GM23338 (cell line): ENCODE results near the gene OVCA2. TPM values are rescaled to one million over a fixed set of nuclear protein-coding genes. Genes with fewer than 3 reads are reported as not detected.
A peak's percentile ranks its signal among the peaks of the same experiment; 100 is the strongest.

Experiments
- ATAC-seq: fragments of 200-7000 bp; cut with Tn5 transposase; 3 replicates; pipeline ENCODE4 v1.9.1; 2020
- DNase-seq: peaks from one replicate; pipeline ENCODE4 v3.0.0-alpha.2; 2015; ENCODE audit warnings: low spot score
- H2AFZ ChIP-seq: fragments of 200-600 bp; sonication (generic); 2 replicates; pipeline ENCODE4 v1.8.0; 2016; ENCODE audit warnings: antibody characterized with exemption, mild to moderate bottlenecking, moderate library complexity
- H3F3A ChIP-seq: fragments of 200-600 bp; sonication (generic); replicated peaks from 2 replicates; pipeline ENCODE4 v1.8.0; 2017; ENCODE audit warnings: antibody characterized with exemption, mixed run types, low read depth
- H3K27ac ChIP-seq: fragments of 200-600 bp; sonication (generic); 2 replicates; pipeline ENCODE4 v1.6.1; 2016; ENCODE audit warnings: low read depth
- H3K27me3 ChIP-seq: fragments of 200-600 bp; sonication (generic); 2 replicates; pipeline ENCODE4 v1.8.0; 2016; ENCODE audit warnings: mild to moderate bottlenecking, mixed run types, moderate library complexity; ENCODE audit not compliant: insufficient read depth
- H3K36me3 ChIP-seq: fragments of 200-600 bp; sonication (generic); 2 replicates; pipeline ENCODE4 v1.8.0; 2016; ENCODE audit warnings: mild to moderate bottlenecking; ENCODE audit not compliant: insufficient read depth
- H3K4me1 ChIP-seq: fragments of 200-600 bp; sonication (generic); 2 replicates; pipeline ENCODE4 v1.8.0; 2016; ENCODE audit warnings: mild to moderate bottlenecking, moderate library complexity; ENCODE audit not compliant: insufficient read depth
- H3K4me2 ChIP-seq: fragments of 200-600 bp; sonication (generic); 2 replicates; pipeline ENCODE4 v1.7.1; 2017; ENCODE audit warnings: mixed run types
- H3K4me3 ChIP-seq: fragments of 200-600 bp; sonication (generic); 2 replicates; pipeline ENCODE4 v1.6.1; 2016; ENCODE audit warnings: mixed run types
- H3K79me2 ChIP-seq: fragments of 200-600 bp; sonication (generic); replicated peaks from 2 replicates; pipeline ENCODE4 v1.8.0; 2017; ENCODE audit warnings: mild to moderate bottlenecking; ENCODE audit not compliant: insufficient read depth
- H3K9me2 ChIP-seq: fragments of 200-600 bp; sonication (generic); 2 replicates; pipeline ENCODE4 v1.8.0; 2017; ENCODE audit not compliant: insufficient read depth
- H4K20me1 ChIP-seq: fragments of 200-600 bp; sonication (generic); replicated peaks from 2 replicates; pipeline ENCODE4 v1.8.0; 2017; ENCODE audit warnings: mild to moderate bottlenecking; ENCODE audit not compliant: insufficient read depth
- H3K27ac Mint-ChIP-seq: 2 replicates; pipeline ENCODE4 v1.8.0; 2020; ENCODE audit warnings: inconsistent platforms, mild to moderate bottlenecking, moderate library complexity, mixed read lengths
- H3K27me3 Mint-ChIP-seq: 3 replicates; pipeline ENCODE4 v1.8.0; 2022; ENCODE audit warnings: low read depth, mild to moderate bottlenecking, moderate library complexity, mixed read lengths, inconsistent platforms; ENCODE audit not compliant: insufficient read depth, poor library complexity
- H3K36me3 Mint-ChIP-seq: 3 replicates; pipeline ENCODE4 v1.8.0; 2021; ENCODE audit warnings: low read depth, mild to moderate bottlenecking, inconsistent platforms, moderate library complexity, mixed read lengths
- H3K4me1 Mint-ChIP-seq: 3 replicates; pipeline ENCODE4 v1.8.0; 2020; ENCODE audit warnings: mild to moderate bottlenecking, inconsistent platforms, mixed read lengths
- H3K4me3 Mint-ChIP-seq: 3 replicates; pipeline ENCODE4 v1.8.0; 2021; ENCODE audit warnings: moderate library complexity, mild to moderate bottlenecking, inconsistent platforms, mixed read lengths
- H3K9me3 Mint-ChIP-seq: 3 replicates; pipeline ENCODE4 v1.8.0; 2020; ENCODE audit warnings: moderate library complexity, mild to moderate bottlenecking, inconsistent platforms, mixed read lengths
- CREB1 ChIP-seq: fragments of 250-450 bp; sonication (Bioruptor Pico); IDR thresholded peaks from 2 replicates; pipeline ENCODE4 v1.5.0; 2020; ENCODE audit warnings: low read depth, mild to moderate bottlenecking, moderate library complexity
- CTCF ChIP-seq, 2 experiments: fragments of 200-600 bp in 1 of 2; sonication (generic) in 1 of 2; conservative IDR thresholded peaks; 2 replicates each; pipeline versions ENCODE4 v1.5.1 to v1.6.1; 2016 to 2017; ENCODE audit warnings: antibody characterized with exemption in 2 of 2, low read depth in 2 of 2, mild to moderate bottlenecking in 2 of 2, moderate library complexity in 1 of 2
- ETS1 ChIP-seq: IDR thresholded peaks from 2 replicates; pipeline ENCODE4 v1.6.1; 2016; ENCODE audit warnings: antibody characterized with exemption
- EZH2 ChIP-seq: fragments of 200-600 bp; sonication (generic); IDR thresholded peaks from one replicate; pipeline ENCODE4 v1.8.0; 2017; ENCODE audit warnings: antibody characterized with exemption, mild to moderate bottlenecking, low read depth; ENCODE audit not compliant: unreplicated experiment
- EZH2phosphoT487 ChIP-seq: fragments of 200-600 bp; sonication (generic); IDR thresholded peaks from one replicate; pipeline ENCODE4 v1.8.1; 2018; ENCODE audit warnings: antibody characterized with exemption; ENCODE audit not compliant: unreplicated experiment
- JUNB ChIP-seq: IDR thresholded peaks from one replicate; pipeline ENCODE4 v1.6.1; 2016; ENCODE audit warnings: antibody characterized with exemption; ENCODE audit not compliant: unreplicated experiment
- NANOG ChIP-seq: IDR thresholded peaks from 2 replicates; pipeline ENCODE4 v1.6.1; 2016; ENCODE audit warnings: antibody characterized with exemption, borderline replicate concordance
- POLR2AphosphoS5 ChIP-seq: IDR thresholded peaks from 2 replicates; pipeline ENCODE4 v1.6.1; 2016; ENCODE audit warnings: antibody characterized with exemption, low read depth
- REST ChIP-seq: IDR thresholded peaks from one replicate; pipeline ENCODE4 v1.6.1; 2018; ENCODE audit warnings: antibody characterized with exemption; ENCODE audit not compliant: unreplicated experiment
- STAT1 ChIP-seq: IDR thresholded peaks from one replicate; pipeline ENCODE4 v1.6.1; 2016; ENCODE audit warnings: antibody characterized with exemption; ENCODE audit not compliant: unreplicated experiment
- ZNF114 ChIP-seq: fragments of 250-450 bp; sonication (Bioruptor Pico); IDR thresholded peaks from 2 replicates; pipeline ENCODE4 v1.5.0; 2020; ENCODE audit warnings: mild to moderate bottlenecking, moderate library complexity
- ZNF331 ChIP-seq: fragments of 250-450 bp; sonication (Bioruptor Pico); IDR thresholded peaks from 2 replicates; pipeline ENCODE4 v1.5.0; 2020; ENCODE audit warnings: low read depth, mild to moderate bottlenecking, moderate library complexity
- ZNF462 ChIP-seq: fragments of 250-450 bp; sonication (Bioruptor Pico); IDR thresholded peaks from 2 replicates; pipeline ENCODE4 v1.5.0; 2020; ENCODE audit warnings: mild to moderate bottlenecking, moderate library complexity
- polyA plus RNA-seq: library from polyadenylated mRNA; unstranded; fragments of >200 nt; fragmentation: Nextera tagmentation; extraction: Ambion mirVana; gene quantifications from 2 replicates; pipeline ENCODE4 v1.2.1, GENCODE V29; 2016
- total RNA-seq: library from RNA; depleted of rRNA; stranded (reverse); fragments of >200 nt; shearing (Covaris generic); gene quantifications from 2 replicates; pipeline ENCODE4 v1.2.3, GENCODE V29; 2014

The OVCA2 gene
- total and polyA plus RNA-seq, 2 experiments from 2014 or later = 15.9 to 21.3 TPM

- peaks cover 48% of the 10 kb centered on the region for H3K27me3 Mint-ChIP-seq
- Histone ChIP-seq H3K79me2 (no peaks in the 10 kb centered on the region), H3K4me3 (peak within 1 kb of the TSS; percentile 95), H3K27ac (no peak within 1 kb of the TSS), H4K20me1 (peaks cover 5% of the 10 kb centered on the region), H2AFZ (peak within 1 kb of the TSS; percentile 98), H3K27me3 (peaks cover 46% of the 10 kb centered on the region), H3K36me3 (no peaks in the 10 kb centered on the region), H3F3A (0 out of 2 replicates have a peak, but pooled peaks cover 4% of the 10 kb centered on the region), H3K9me2 (no peaks in the 10 kb centered on the region), H3K4me1 (peaks cover 3% of the 10 kb centered on the region; the same call in 1 of the 2 replicates), H3K4me2 (peak within 1 kb of the TSS; percentile 98)
- ATAC-seq = peak; percentile 90
- peak within 1 kb of the TSS; percentile 20; the same call in 1 of the 2 replicates for H3K27ac Mint-ChIP-seq
- H3K4me3 Mint-ChIP-seq = peak within 1 kb of the TSS; percentile 98
- DNase-seq = peak; percentile 97
- H3K36me3 Mint-ChIP-seq = no peaks in the 10 kb centered on the region; the same call in 2 of the 3 replicates
- no peaks in the 10 kb centered on the region for H3K9me3 Mint-ChIP-seq
- no peak for TF ChIP-seq STAT1
- TF ChIP-seq ETS1 = peak; percentile 91
- peak; percentile 66 for TF ChIP-seq POLR2AphosphoS5
- TF ChIP-seq ZNF462 (CRISPR knock-in tag) = no peak
- TF ChIP-seq REST = no peak
- no peak for TF ChIP-seq ZNF331 (CRISPR knock-in tag)
- no peak for TF ChIP-seq NANOG
- no peak for TF ChIP-seq EZH2
- no peak; a peak in 1 of 4 replicates for TF ChIP-seq CTCF (conservative IDR thresholded peaks at IDR 0.05; ENCODE audit: low read depth in 2 of 2)
- TF ChIP-seq ZNF114 (CRISPR knock-in tag) = no peak
- no peak for TF ChIP-seq EZH2phosphoT487
- no peak for TF ChIP-seq JUNB
- TF ChIP-seq CREB1 (CRISPR knock-in tag) = peak; percentile 34; the same call in 1 of the 2 replicates
- H3K4me1 Mint-ChIP-seq = peaks cover 4% of the 10 kb centered on the region
Observed at GRCh38 chr17:2029911-2030778, 11.7 kb upstream of the OVCA2 start, which contains the start of gene DPH1. TSS of gene DPH1 (plus strand) at chr17:2030153. CDS start at chr17:2030170, 17 bp downstream.
